GM12878 (cell line): ENCODE results near the gene APLP1. TPM values are rescaled to one million over a fixed set of nuclear protein-coding genes. Genes with fewer than 3 reads are reported as not detected.
A peak's percentile ranks its signal among the peaks of the same experiment; 100 is the strongest.

Experiments
- E2F8 ChIP-seq: fragments of 450-650 bp; IDR thresholded peaks from 2 replicates; pipeline ENCODE4 v1.6.1; 2018; ENCODE audit warnings: mild to moderate bottlenecking, low read depth, moderate library complexity; ENCODE audit not compliant: partially characterized antibody
- EZH2 ChIP-seq: IDR thresholded peaks from 2 replicates; pipeline ENCODE4 v1.6.1; 2012; ENCODE audit warnings: low read depth, mild to moderate bottlenecking, control low read depth, inconsistent platforms, low read length, borderline replicate concordance; ENCODE audit not compliant: control insufficient read depth
- HDGF ChIP-seq: fragments of 450-650 bp; IDR thresholded peaks from 2 replicates; pipeline ENCODE4 v1.6.1; 2016; ENCODE audit warnings: antibody characterized with exemption
- MEF2B ChIP-seq: fragments of 450-650 bp; IDR thresholded peaks from 2 replicates; pipeline ENCODE4 v1.6.1; 2018; ENCODE audit warnings: mild to moderate bottlenecking, moderate library complexity; ENCODE audit not compliant: partially characterized antibody, poor library complexity, severe bottlenecking
- PBX3 ChIP-seq: IDR thresholded peaks from 2 replicates; pipeline ENCODE4 v1.6.1; 2011; ENCODE audit warnings: mild to moderate bottlenecking, low read depth, low read length, moderate library complexity; ENCODE audit not compliant: insufficient replicate concordance
- REST ChIP-seq: IDR thresholded peaks from 2 replicates; pipeline ENCODE4 v1.6.1; 2012; ENCODE audit warnings: mild to moderate bottlenecking, low read depth, low read length
- RFX5 ChIP-seq: IDR thresholded peaks from 2 replicates; pipeline ENCODE4 v1.6.1; 2011; ENCODE audit warnings: low read depth, low read length, improper control_type of control experiment
- RUNX3 ChIP-seq: IDR thresholded peaks from 2 replicates; pipeline ENCODE4 v1.6.1; 2012; ENCODE audit warnings: low read length, inconsistent platforms
- SIN3A ChIP-seq: IDR thresholded peaks from 2 replicates; pipeline ENCODE4 v1.6.1; 2012; ENCODE audit warnings: low read depth, low read length, improper control_type of control experiment
- SKIL ChIP-seq: fragments of 450-650 bp; IDR thresholded peaks from 2 replicates; pipeline ENCODE4 v1.6.1; 2017; ENCODE audit warnings: mild to moderate bottlenecking, low read depth, inconsistent platforms; ENCODE audit not compliant: poor library complexity, severe bottlenecking
- SRF ChIP-seq, 2 experiments: IDR thresholded peaks; 2 replicates each; pipeline ENCODE4 v1.6.1; 2011; ENCODE audit warnings: low read depth in 2 of 2, low read length in 2 of 2, mild to moderate bottlenecking in 1 of 2, moderate library complexity in 1 of 2
- TBL1XR1 ChIP-seq: IDR thresholded peaks from 2 replicates; pipeline ENCODE4 v1.6.1; 2012; ENCODE audit warnings: low read depth, low read length, improper control_type of control experiment
- TCF12 ChIP-seq: IDR thresholded peaks from 2 replicates; pipeline ENCODE4 v1.6.1; 2011; ENCODE audit warnings: low read depth, mild to moderate bottlenecking, low read length
- polyA plus RNA-seq, 11 experiments: library from polyadenylated mRNA; depleted of rRNA in 4 of 11; unstranded in 6 of 11; stranded (reverse) in 5 of 11; fragments of >200 nt; fragmentation: Nextera tagmentation in 4 of 11; fragmentation: Illumina TruSeq in 1 of 11; extraction: Ambion mirVana in 4 of 11; extraction: Trizol in 1 of 11; gene quantifications; 1 replicate in 1 of 11; 2 replicates in 10 of 11; pipeline versions ENCODE4 v1.2.1 to v1.2.3, GENCODE V29; 2011 to 2016; ENCODE audit warnings: inconsistent platforms in 2 of 11, missing spikeins in 2 of 11, low read depth in 1 of 11
- total RNA-seq, 4 experiments: library from RNA; depleted of rRNA in 3 of 4; stranded (reverse); fragments of >200 nt in 3 of 4; fragmentation: Illumina TruSeq in 1 of 4; extraction: Trizol in 1 of 4; gene quantifications; 2 replicates each; pipeline versions ENCODE4 v1.2.1 to v1.2.3, GENCODE V29; 2013 to 2021

The APLP1 gene
- total and polyA plus RNA-seq, 10 of the 15 experiments (the other 5 are each of a cell fraction or from before 2014, with no cell fraction given): 0.07 to 2.2 (median 0.91) TPM; not detected in 1

GRCh38 chr19:35928507-35928906 lies 60.1 kb downstream of the APLP1 start (continued):
- peak; percentile 80 for TF ChIP-seq SKIL
- TF ChIP-seq E2F8: peak; percentile 23
- TF ChIP-seq EZH2: no peak
- TF ChIP-seq SIN3A: no peak
- no peak for TF ChIP-seq TCF12
- TF ChIP-seq MEF2B: peak; percentile 17
- no peak for TF ChIP-seq REST
- TF ChIP-seq RUNX3: peak; percentile 34; the same call in 1 of the 2 replicates
- TF ChIP-seq TBL1XR1: no peak
- TF ChIP-seq HDGF: no peak
- TF ChIP-seq RFX5: no peak
- TF ChIP-seq PBX3: no peak
- no peak for TF ChIP-seq SRF (IDR thresholded peaks at IDR 0.05; ENCODE audit: low read depth in 2 of 2, low read length in 2 of 2)
